GM21390 (cell line): ENCODE measurements around the gene RAET1G.
"Not testable (repeated sequence)": the region's sequence is repeated elsewhere in the genome, so short reads cannot be mapped to it uniquely, and the experiment has no call there.

ENCODE experiments used
- ATAC-seq: cut with Tn5 transposase; IDR thresholded peaks from one replicate; pipeline ENCODE4 v1.9.1; 2021; ENCODE audit not compliant: unreplicated experiment

The RAET1G gene

GRCh38 chr6:149915970-149916865, 6.7 kb downstream of the RAET1G start:
- no peak for ATAC-seq

- ATAC-seq, result no peak
Observed at GRCh38 chr6:149913540-149914240, 9.2 kb downstream of the RAET1G start.

GRCh38 chr6:149913085-149913484, 9.8 kb downstream of the RAET1G start:
- ATAC-seq, result no peak

GRCh38 chr6:149912680-149913079, 10.2 kb downstream of the RAET1G start:
- ATAC-seq, result not testable (repeated sequence)

GRCh38 chr6:149910721-149911151, 12.2 kb downstream of the RAET1G start:
- ATAC-seq, result no peak

- ATAC-seq, result no peak
Observed at GRCh38 chr6:149909701-149910470, 13.0 kb downstream of the RAET1G start.

GRCh38 chr6:149908480-149908879, 14.4 kb downstream of the RAET1G start:
- not testable (repeated sequence) for ATAC-seq

GRCh38 chr6:149907317-149907716, 15.6 kb downstream of the RAET1G start:
- no peak for ATAC-seq

- ATAC-seq, result no peak
Observed at GRCh38 chr6:149906405-149906804, 16.5 kb downstream of the RAET1G start.

- no peak for ATAC-seq
Observed at GRCh38 chr6:149905911-149906371, 17.0 kb downstream of the RAET1G start.

- no peak for ATAC-seq
Observed at GRCh38 chr6:149905371-149905910, 17.5 kb downstream of the RAET1G start.

- ATAC-seq, result no peak
Observed at GRCh38 chr6:149904661-149905370, 18.1 kb downstream of the RAET1G start.

- ATAC-seq, result no peak
Observed at GRCh38 chr6:149903938-149904611, 18.8 kb downstream of the RAET1G start.

- no peak for ATAC-seq
Observed at GRCh38 chr6:149901444-149902140, 21.3 kb downstream of the RAET1G start.

GRCh38 chr6:149900620-149901443, 22.1 kb downstream of the RAET1G start:
- ATAC-seq, result no peak

GRCh38 chr6:149899926-149900619, 22.8 kb downstream of the RAET1G start:
- no peak for ATAC-seq

GRCh38 chr6:149899486-149899885, 23.4 kb downstream of the RAET1G start:
- no peak for ATAC-seq

GRCh38 chr6:149898966-149899365, 24.0 kb downstream of the RAET1G start:
- ATAC-seq, result no peak
